ENCODE results near the gene FHIP1A.
A peak's percentile ranks its signal among the peaks of the same experiment; 100 is the strongest.

- TF ChIP-seq CTCF (IDR thresholded peaks at IDR 0.05) (peak; percentile 90 to 98 (median 94)), POLR2A (IDR thresholded peaks at IDR 0.05) (no peak)
These were observed 46.4 kb upstream of the FHIP1A start for GRCh38 chr4:151362404-151363164.
